A549 (cell line): ENCODE results near the gene BTN2A1.

Source experiments
- CHD2 ChIP-seq: fragments of 150-350 bp; IDR thresholded peaks from 2 replicates; pipeline ENCODE4 v1.6.1; 2014; ENCODE audit warnings: low read length; ENCODE audit not compliant: partially characterized antibody
- MAFK ChIP-seq: fragments of 450-650 bp; IDR thresholded peaks from 2 replicates; pipeline ENCODE4 v1.6.1; 2014; ENCODE audit not compliant: partially characterized antibody
- USF2 ChIP-seq: fragments of 450-650 bp; IDR thresholded peaks from 2 replicates; pipeline ENCODE4 v1.6.1; 2014; ENCODE audit warnings: antibody characterized with exemption

GRCh38 chr6:26455357-26455970, 2.3 kb upstream of the BTN2A1 start:
- TF ChIP-seq MAFK (no peak), USF2 (no peak), CHD2 (no peak)
